Activated CD4-positive, alpha-beta memory T cell treated with anti-CD3 and anti-CD28 coated beads, Interleukin-2, amount 10 ng/mL, durations not matched to agents 7 days and 5 days (primary cell): ENCODE measurements around the gene AK9. TPM values are rescaled to one million over a fixed set of nuclear protein-coding genes. Genes with fewer than 3 reads are reported as not detected.

ENCODE experiments used
- CTCF ChIA-PET: fragments of 350-600 bp; sonication (Branson Sonifier 250); formaldehyde crosslinking; loops from one replicate; lab custom pipeline; 2021; ENCODE audit warnings: antibody characterized with exemption, inconsistent platforms; lab: Charles Lee
- POLR2A ChIA-PET: fragments of 350-600 bp; sonication (Branson Sonifier 250); formaldehyde crosslinking; loops from one replicate; lab custom pipeline; 2021; ENCODE audit warnings: antibody characterized with exemption; lab: Charles Lee
- DNase-seq: peaks from one replicate; pipeline ENCODE4 v3.0.0-alpha.2; 2020
- H3K27ac Mint-ChIP-seq: one replicate; pipeline ENCODE4 v1.8.0; 2021; ENCODE audit warnings: mild to moderate bottlenecking, mixed read lengths
- H3K27me3 Mint-ChIP-seq: one replicate; pipeline ENCODE4 v1.8.0; 2021; ENCODE audit warnings: mixed read lengths
- H3K36me3 Mint-ChIP-seq: one replicate; pipeline ENCODE4 v1.8.0; 2021; ENCODE audit warnings: low read depth, mixed read lengths
- H3K4me1 Mint-ChIP-seq: one replicate; pipeline ENCODE4 v1.8.0; 2021; ENCODE audit warnings: mixed read lengths
- H3K4me3 Mint-ChIP-seq: one replicate; pipeline ENCODE4 v1.8.0; 2021; ENCODE audit warnings: mild to moderate bottlenecking, mixed read lengths
- H3K9me3 Mint-ChIP-seq: one replicate; pipeline ENCODE4 v1.8.0; 2021; ENCODE audit warnings: mixed read lengths
- total RNA-seq, 2 experiments: library from RNA; stranded (reverse); gene quantifications; one replicate each; pipeline ENCODE4 v1.2.3, GENCODE V29; 2021

The AK9 gene
- total RNA-seq, 2 experiments from 2014 or later, result 4.9 to 5.5 TPM

GRCh38 chr6:109447087-109447486, 243.9 kb downstream of the AK9 start:
- POLR2A ChIA-PET, result interaction anchor here (0.7 to 11.5 kb wide), 2 partner anchors 8 to 22 kb away, joined by 3 to 243 read pairs; partner anchors contain the start of gene MICAL1
- no peak for DNase-seq
- CTCF ChIA-PET, result interaction anchor here (1.4 kb wide), 1 partner anchor 64 kb away, joined by 3 read pairs; no protein-coding TSS in a partner anchor
- no peak overlapping the region for H3K4me3 Mint-ChIP-seq
- H3K4me1 Mint-ChIP-seq, result peaks cover 64% of the 10 kb centered on the region
- H3K27me3 Mint-ChIP-seq, result no peaks in the 10 kb centered on the region
- H3K27ac Mint-ChIP-seq, result no peak overlapping the region
- peaks cover 69% of the 10 kb centered on the region for H3K36me3 Mint-ChIP-seq
- H3K9me3 Mint-ChIP-seq, result no peaks in the 10 kb centered on the region

GRCh38 chr6:109446541-109446940, 244.5 kb downstream of the AK9 start:
- H3K36me3 Mint-ChIP-seq, result peaks cover 69% of the 10 kb centered on the region
- no peak for DNase-seq

GRCh38 chr6:109446072-109446471, 244.9 kb downstream of the AK9 start:
- Mint-ChIP-seq H3K4me1 (peaks cover 67% of the 10 kb centered on the region), H3K9me3 (no peaks in the 10 kb centered on the region), H3K27me3 (no peaks in the 10 kb centered on the region), H3K4me3 (no peak overlapping the region), H3K36me3 (peaks cover 67% of the 10 kb centered on the region), H3K27ac (peak overlapping the region; percentile 49)
- ChIA-PET CTCF (interaction anchor here (1.2 to 1.4 kb wide), 2 partner anchors 63 to 258 kb away, joined by 3 read pairs; no protein-coding TSS in a partner anchor), POLR2A (interaction anchor here (11.5 kb wide), 1 partner anchor 9 kb away, joined by 243 read pairs; the partner anchor contains the start of gene MICAL1)
- no peak for DNase-seq

More at GRCh38 chr6:109446541-109446940, 244.5 kb downstream of the AK9 start:
- Mint-ChIP-seq H3K9me3 (no peaks in the 10 kb centered on the region), H3K4me3 (no peak overlapping the region), H3K27me3 (no peaks in the 10 kb centered on the region), H3K4me1 (peaks cover 64% of the 10 kb centered on the region), H3K27ac (peak overlapping the region; percentile 6)
- CTCF ChIA-PET, result interaction anchor here (1.2 to 1.4 kb wide), 2 partner anchors 64 to 259 kb away, joined by 3 read pairs; no protein-coding TSS in a partner anchor
- POLR2A ChIA-PET, result interaction anchor here (11.5 kb wide), 1 partner anchor 8 kb away, joined by 243 read pairs; the partner anchor contains the start of gene MICAL1

- Mint-ChIP-seq H3K27ac (no peak overlapping the region), H3K27me3 (no peaks in the 10 kb centered on the region), H3K36me3 (peaks cover 61% of the 10 kb centered on the region), H3K9me3 (no peaks in the 10 kb centered on the region), H3K4me3 (no peak overlapping the region), H3K4me1 (peaks cover 63% of the 10 kb centered on the region)
- no peak for DNase-seq
- POLR2A ChIA-PET, result interaction anchor here (0.8 to 11.5 kb wide), 3 partner anchors 10 to 62 kb away, joined by 4 to 243 read pairs (median 5); partner anchors contain the start of gene MICAL1
- CTCF ChIA-PET, result interaction anchor here (6.5 kb wide), 1 partner anchor 9 kb away, joined by 36 read pairs; the partner anchor contains the start of gene MICAL1
Measured at GRCh38 chr6:109445382-109445781, 245.6 kb downstream of the AK9 start.

GRCh38 chr6:109443425-109443950, 247.5 kb downstream of the AK9 start:
- H3K9me3 Mint-ChIP-seq, result no peaks in the 10 kb centered on the region
- H3K27ac Mint-ChIP-seq, result peak overlapping the region; percentile 31
- H3K36me3 Mint-ChIP-seq, result peaks cover 49% of the 10 kb centered on the region
- peaks cover 4% of the 10 kb centered on the region for H3K27me3 Mint-ChIP-seq
- CTCF ChIA-PET, result interaction anchor here (1.2 to 6.5 kb wide), 3 partner anchors 11 to 60 kb away, joined by 3 to 36 read pairs (median 3); partner anchors contain the start of gene MICAL1
- no peak overlapping the region for H3K4me3 Mint-ChIP-seq
- H3K4me1 Mint-ChIP-seq, result peaks cover 50% of the 10 kb centered on the region
- no peak for DNase-seq
- POLR2A ChIA-PET, result interaction anchor here (1.1 to 11.5 kb wide), 8 partner anchors 12 to 70 kb away, joined by 3 to 243 read pairs (median 12); partner anchors contain the start of genes CD164, MICAL1 and ZBTB24

Other genes starting within 250 kb of the AK9 start
- 100 to 1,000 TPM; 125 to 128 TPM for gene MICAL1, start 235.4 kb downstream of the AK9 start, total RNA-seq
- 10 to 100 TPM; 16.5 to 17.5 TPM for gene ZBTB24, start 208.0 kb downstream of the AK9 start, total RNA-seq
- 10 to 100 TPM; 13.5 to 14.4 TPM for gene FIG4, start 94 bp upstream of the AK9 start, total RNA-seq